Measurements from ENCODE around the gene ACP1. TPM values are rescaled to one million over a fixed set of nuclear protein-coding genes. Genes with fewer than 3 reads are reported as not detected.

Gene ACP1
- 136 and 140 TPM in 2 replicates for total RNA-seq (2014; rRNA removed; shearing (Covaris generic))

DNA sequence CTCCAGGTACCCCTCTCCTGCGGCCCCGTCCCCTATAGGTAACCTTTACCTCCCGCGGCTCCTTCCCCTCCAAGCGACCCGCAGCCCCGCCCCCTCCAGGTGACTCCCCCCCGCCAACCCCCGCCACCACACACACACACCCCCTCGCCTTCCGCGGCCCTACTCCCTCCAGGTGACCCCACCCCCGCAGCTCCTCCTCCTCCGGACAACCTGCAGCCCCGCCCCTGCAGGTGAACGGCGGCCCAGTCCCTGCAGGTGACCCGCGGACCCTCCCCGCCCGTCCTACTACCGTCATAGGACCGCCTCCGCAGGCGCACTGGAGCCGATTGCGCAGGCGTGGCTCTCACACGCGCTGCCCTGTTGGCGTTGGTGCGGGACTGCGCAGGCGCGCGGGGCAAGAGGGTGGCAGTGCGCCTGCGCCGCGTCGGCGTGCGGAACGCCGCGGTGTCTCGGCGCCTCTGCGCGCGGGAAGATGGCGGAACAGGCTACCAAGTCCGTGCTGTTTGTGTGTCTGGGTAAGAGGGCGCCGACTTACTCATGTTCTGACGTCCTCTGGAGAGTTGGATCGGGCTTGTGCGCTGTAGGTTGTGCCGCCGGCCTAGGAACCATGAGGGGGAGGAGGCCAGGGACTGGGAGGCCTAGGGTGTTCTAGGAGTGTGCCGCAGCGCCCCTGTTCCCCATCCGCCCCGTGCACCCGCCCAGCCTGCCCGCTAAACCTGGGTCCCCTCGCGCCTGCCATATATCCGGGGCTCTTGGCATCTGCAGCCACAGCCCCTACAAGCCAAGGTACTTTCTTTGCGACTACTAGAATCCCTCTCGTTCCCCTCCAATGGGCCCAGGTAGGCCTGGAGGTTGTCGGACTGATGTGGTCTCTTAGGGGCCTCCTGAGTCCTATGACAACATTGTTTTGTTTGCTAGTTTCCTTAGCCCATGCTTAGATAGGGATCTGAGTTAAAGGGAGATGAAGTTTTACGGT is at the start of gene ACP1:
Gene ACP1, plus strand, starts transcription at position 455 of the 976 bp plus-strand sequence. Its CDS starts 18 bp downstream, at position 473.

DNA sequence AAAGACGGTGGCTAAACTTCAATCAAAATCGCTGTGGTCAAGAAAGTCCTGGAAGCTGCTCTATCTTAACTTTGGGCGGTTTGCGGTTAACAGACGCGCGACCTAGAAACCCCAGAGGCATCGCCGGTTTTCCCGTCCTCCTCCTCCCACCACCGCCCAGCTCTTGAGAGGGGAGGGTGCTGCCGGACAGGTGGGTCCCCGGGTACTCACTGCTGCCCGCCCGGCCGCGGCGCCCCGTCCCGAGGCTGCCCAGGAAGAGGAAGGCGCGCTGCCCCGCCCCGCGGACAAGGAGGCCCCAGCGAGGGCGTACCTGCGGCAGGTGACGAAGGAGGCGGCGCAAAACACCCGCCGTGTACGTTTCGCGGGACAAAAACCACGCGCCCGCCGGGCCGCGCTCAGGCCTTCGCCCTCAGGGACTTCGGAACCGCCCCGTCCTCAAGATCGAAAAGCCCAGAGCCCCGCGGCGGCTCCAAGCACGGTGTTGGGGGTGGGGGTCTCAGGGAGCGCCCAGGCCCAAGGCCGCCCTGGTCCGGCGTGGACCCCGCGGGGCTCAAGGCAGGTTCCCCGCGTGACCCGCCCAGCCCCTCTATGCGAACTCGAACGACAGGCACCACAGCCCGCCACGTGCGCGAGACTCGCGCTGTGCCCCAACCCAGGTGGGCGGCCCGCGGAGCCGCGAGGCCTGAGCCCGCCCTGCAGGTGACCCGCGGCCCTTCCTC is 814 bp upstream of the ACP1 start, which contains the start of gene SH3YL1:
Gene SH3YL1, minus strand, starts transcription at position 259 of the 719 bp plus-strand sequence. Its CDS starts 48 bp downstream, at position 211.

GRCh38 chr2:287911-288757 is 23.4 kb downstream of the ACP1 start, which contains the start of gene ALKAL2:
Gene ALKAL2 (minus strand): TSS chr2:288091. CDS start chr2:287835, 256 bp downstream.

Other genes starting within 250 kb of the ACP1 start
- gene FAM110C, start 218.4 kb upstream of the ACP1 start, total RNA-seq (2014; rRNA removed; shearing (Covaris generic)), result 0.30 and 0.93 TPM in 2 replicates
- 7.3 and 10.7 TPM in 2 replicates for gene SH3YL1, start 915 bp upstream of the ACP1 start, total RNA-seq (2014; rRNA removed; shearing (Covaris generic))
- gene ALKAL2, start 23.1 kb downstream of the ACP1 start, total RNA-seq (2014; rRNA removed; shearing (Covaris generic)), result not detected in 2 replicates